Metanephros (tissue), 2 donors: Measurements from ENCODE around the gene PHC2. TPM values are rescaled to one million over a fixed set of nuclear protein-coding genes. Genes with fewer than 3 reads are reported as not detected.

Source experiments
- small RNA-seq: library from RNA; depleted of rRNA; stranded (forward); fragments of <200 nt; gene quantifications from one replicate; pipeline ENCODE3, GENCODE V24; 2014; ENCODE audit warnings: low replicate concordance
- total RNA-seq: library from RNA; depleted of rRNA; stranded (reverse); fragments of >200 nt; gene quantifications from one replicate; pipeline ENCODE4 v1.2.3, GENCODE V29; 2014

The PHC2 gene, protein sequence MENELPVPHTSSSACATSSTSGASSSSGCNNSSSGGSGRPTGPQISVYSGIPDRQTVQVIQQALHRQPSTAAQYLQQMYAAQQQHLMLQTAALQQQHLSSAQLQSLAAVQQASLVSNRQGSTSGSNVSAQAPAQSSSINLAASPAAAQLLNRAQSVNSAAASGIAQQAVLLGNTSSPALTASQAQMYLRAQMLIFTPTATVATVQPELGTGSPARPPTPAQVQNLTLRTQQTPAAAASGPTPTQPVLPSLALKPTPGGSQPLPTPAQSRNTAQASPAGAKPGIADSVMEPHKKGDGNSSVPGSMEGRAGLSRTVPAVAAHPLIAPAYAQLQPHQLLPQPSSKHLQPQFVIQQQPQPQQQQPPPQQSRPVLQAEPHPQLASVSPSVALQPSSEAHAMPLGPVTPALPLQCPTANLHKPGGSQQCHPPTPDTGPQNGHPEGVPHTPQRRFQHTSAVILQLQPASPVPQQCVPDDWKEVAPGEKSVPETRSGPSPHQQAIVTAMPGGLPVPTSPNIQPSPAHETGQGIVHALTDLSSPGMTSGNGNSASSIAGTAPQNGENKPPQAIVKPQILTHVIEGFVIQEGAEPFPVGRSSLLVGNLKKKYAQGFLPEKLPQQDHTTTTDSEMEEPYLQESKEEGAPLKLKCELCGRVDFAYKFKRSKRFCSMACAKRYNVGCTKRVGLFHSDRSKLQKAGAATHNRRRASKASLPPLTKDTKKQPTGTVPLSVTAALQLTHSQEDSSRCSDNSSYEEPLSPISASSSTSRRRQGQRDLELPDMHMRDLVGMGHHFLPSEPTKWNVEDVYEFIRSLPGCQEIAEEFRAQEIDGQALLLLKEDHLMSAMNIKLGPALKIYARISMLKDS
- total RNA-seq, result 111 TPM

DNA sequence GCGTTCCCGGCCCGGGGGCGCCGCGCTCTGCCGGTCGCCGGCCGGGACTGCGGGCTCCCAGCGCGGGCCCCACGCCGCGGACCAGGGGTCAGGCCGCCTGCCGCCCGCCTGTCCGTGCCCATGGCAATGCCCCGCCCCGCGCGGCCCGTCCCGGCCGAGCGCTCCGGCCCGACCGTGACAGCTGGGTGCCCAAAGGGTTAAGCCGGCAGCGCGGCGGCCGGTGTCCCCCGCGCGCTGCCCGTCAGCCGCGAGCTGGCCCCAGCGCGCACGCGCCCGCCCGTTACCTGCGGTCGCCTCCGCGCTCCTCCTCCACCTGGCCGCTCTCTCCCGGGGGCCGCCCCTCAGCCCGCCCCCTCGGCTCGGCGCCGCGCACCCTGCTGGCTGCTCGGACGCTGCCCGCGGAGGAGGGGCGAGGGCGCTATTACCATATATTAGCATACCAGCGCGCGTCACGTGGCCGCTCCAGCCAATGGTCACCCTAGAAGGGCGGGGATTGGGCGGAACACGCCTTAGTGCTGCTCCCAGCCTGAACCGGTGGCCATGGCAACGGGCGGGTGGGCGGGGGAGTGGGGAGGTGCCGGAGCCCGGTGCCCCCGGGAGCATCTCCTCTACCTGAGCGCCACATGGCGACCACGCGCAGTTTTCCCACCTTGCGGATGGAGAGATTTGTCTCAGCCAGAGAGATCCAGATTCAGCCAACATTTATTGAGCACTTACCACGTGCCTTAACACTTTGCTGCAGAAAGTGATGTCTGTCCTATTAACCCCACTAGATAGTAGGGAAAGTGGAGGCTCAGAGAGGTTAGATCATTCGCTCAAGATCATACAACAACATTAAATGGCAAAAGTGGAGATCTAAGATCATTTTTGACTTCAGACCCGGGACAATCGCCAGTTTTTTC lies at the start of gene PHC2:
TSS of gene PHC2 (minus strand) at position 404 of the 902 bp plus-strand sequence. CDS start 55,556 bp downstream, outside the sequence.

DNA sequence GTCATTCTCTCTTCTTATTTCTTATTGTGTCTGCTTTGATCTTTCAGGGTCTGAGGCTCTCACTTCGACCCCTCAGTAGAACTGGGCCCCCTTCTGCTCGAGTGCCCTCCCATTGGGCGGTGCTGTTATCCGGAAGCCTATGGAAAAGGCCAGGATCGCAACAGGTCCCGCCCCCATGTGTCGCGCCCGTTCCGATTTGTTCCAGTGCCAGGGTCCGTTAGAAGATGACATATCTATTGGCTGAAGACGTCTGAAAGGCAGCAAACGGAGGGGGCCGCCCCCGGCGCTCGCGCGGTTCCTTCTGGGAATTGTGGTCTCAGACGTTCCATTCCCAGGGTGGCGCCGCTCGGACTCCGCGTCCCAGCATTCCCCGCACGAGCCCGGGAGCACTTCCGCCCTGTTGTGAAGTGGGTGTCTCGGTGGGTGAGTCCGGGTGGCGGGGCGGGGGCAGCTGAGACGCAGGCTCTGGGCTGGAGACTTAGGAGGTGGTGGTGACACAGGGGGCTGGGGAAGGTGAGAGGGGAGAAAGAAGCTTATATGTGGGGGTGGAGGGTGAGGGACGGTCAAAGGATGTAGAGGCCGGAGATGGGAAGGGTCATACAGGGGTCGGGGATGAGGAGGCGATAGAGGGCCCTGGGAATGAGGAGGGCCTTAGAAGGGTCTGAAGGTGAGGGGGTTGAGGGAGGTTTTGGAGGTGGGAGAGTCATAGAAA lies 41.5 kb upstream of the PHC2 start, which contains the start of gene ZSCAN20:
TSS of gene ZSCAN20 (plus strand) at position 377 of the 712 bp plus-strand sequence. CDS start 6,644 bp downstream, outside the sequence.

DNA sequence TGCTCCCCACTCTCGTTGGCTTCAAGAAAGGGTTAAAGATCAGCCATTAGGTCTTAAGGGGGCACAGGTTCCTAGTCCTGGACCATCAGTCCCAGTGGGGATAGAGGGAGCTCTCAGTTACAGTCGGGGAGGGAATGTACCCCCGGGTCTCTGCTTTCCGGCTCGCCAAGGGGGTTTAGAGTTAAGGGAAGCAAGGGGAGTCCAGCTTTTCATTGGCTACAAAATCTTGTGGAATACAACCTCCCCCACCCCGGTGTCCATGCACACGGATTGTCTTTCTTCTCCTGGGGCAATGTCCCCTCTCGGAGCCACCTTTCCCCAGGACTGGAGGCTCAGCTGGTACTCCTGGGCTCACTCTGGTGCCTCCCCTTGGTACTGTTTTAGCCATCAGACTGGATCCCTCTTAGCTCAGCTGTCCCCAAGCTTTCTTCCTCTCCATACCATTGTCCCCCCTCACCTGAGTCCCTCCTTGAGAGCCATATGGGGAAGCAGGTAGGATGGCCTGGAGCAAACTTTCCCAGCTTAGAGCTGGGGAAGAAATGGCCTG lies 110.2 kb downstream of the PHC2 start, which contains the start of gene A3GALT2:
TSS of gene A3GALT2 (minus strand) at position 480 of the 547 bp plus-strand sequence. CDS start at position 480, 0 bp downstream.

Small RNA genes within 50 kb of the gene (small RNA-seq; reads per million reads assigned to genes)
- gene RN7SKP16, result not detected

Other genes starting within 250 kb of the PHC2 start
- 8.4 TPM for gene TRIM62, start 249.1 kb downstream of the PHC2 start, total RNA-seq
- 33.2 TPM for gene ZNF362, start 174.6 kb downstream of the PHC2 start, total RNA-seq
- 0.53 TPM for gene A3GALT2, start 110.0 kb downstream of the PHC2 start, total RNA-seq
- gene ZSCAN20, start 41.5 kb upstream of the PHC2 start, total RNA-seq, result 9.2 TPM